HL-60 (cell line): ENCODE results near the gene C12orf75.

ENCODE experiments used
- DNase-seq, 2 experiments: peaks; one replicate each; pipeline ENCODE4 v3.0.0-alpha.2; 2010 to 2020; ENCODE audit warnings: low read depth in 1 of 2, low spot score in 1 of 2
- H3K27ac ChIP-seq: fragments of 250-450 bp; sonication (Bioruptor Pico); replicated peaks from 2 replicates; pipeline ENCODE4 v1.5.1; 2020; ENCODE audit warnings: mild to moderate bottlenecking, moderate library complexity
- H3K27me3 ChIP-seq: fragments of 250-450 bp; sonication (Bioruptor Pico); 2 replicates; pipeline ENCODE4 v1.5.1; 2021; ENCODE audit warnings: mild to moderate bottlenecking, moderate library complexity; ENCODE audit not compliant: insufficient read depth, poor library complexity, severe bottlenecking
- H3K4me3 ChIP-seq: replicated peaks from 2 replicates; pipeline ENCODE4 v1.5.1; 2011; ENCODE audit warnings: mild to moderate bottlenecking, control low read depth, low read length; ENCODE audit not compliant: insufficient read depth
- CTCF ChIP-seq: IDR thresholded peaks from one replicate; pipeline ENCODE4 v1.5.1; 2011; ENCODE audit warnings: low read length, control low read depth, inconsistent platforms; ENCODE audit not compliant: insufficient read depth
- GABPA ChIP-seq: IDR thresholded peaks from 2 replicates; pipeline ENCODE4 v1.6.1; 2012; ENCODE audit warnings: low read depth
- POLR2AphosphoS5 ChIP-seq: IDR thresholded peaks from 2 replicates; pipeline ENCODE4 v1.6.1; 2012; ENCODE audit warnings: low read depth
- REST ChIP-seq: IDR thresholded peaks from 2 replicates; pipeline ENCODE4 v1.6.1; 2012; ENCODE audit warnings: low read depth; ENCODE audit not compliant: insufficient replicate concordance
- SPI1 ChIP-seq: IDR thresholded peaks from 2 replicates; pipeline ENCODE4 v1.6.1; 2012; ENCODE audit warnings: low read depth, mild to moderate bottlenecking, borderline replicate concordance

Gene C12orf75

GRCh38 chr12:105409801-105410471 is 79.4 kb downstream of the C12orf75 start:
- DNase-seq: no peak
- H3K27ac ChIP-seq: no peak overlapping the region
- no peak for TF ChIP-seq SPI1
- TF ChIP-seq POLR2AphosphoS5: no peak
- no peak for TF ChIP-seq CTCF
- no peak for TF ChIP-seq GABPA
- TF ChIP-seq REST: no peak
- H3K4me3 ChIP-seq: no peak overlapping the region
- H3K27me3 ChIP-seq: no peaks in the 10 kb centered on the region

GRCh38 chr12:105413911-105414487 is 83.5 kb downstream of the C12orf75 start:
- H3K27me3 ChIP-seq: peaks cover 2% of the 10 kb centered on the region
- TF ChIP-seq POLR2AphosphoS5: no peak
- no peak for TF ChIP-seq REST
- TF ChIP-seq SPI1: no peak
- TF ChIP-seq GABPA: no peak
- no peak for TF ChIP-seq CTCF

GRCh38 chr12:105417732-105418131 is 87.2 kb downstream of the C12orf75 start:
- Histone ChIP-seq H3K27ac (no peak overlapping the region), H3K27me3 (peaks cover 2% of the 10 kb centered on the region), H3K4me3 (no peak overlapping the region)
- TF ChIP-seq SPI1: no peak
- TF ChIP-seq GABPA: no peak
- TF ChIP-seq CTCF: no peak
- no peak for TF ChIP-seq POLR2AphosphoS5
- TF ChIP-seq REST: no peak
- no peak for DNase-seq

More at GRCh38 chr12:105413911-105414487, 83.5 kb downstream of the C12orf75 start:
- Histone ChIP-seq H3K27ac (no peak overlapping the region), H3K4me3 (no peak overlapping the region)
- DNase-seq: no peak
